GM23338 (cell line): ENCODE measurements around the gene ZDHHC18. TPM values are rescaled to one million over a fixed set of nuclear protein-coding genes. Genes with fewer than 3 reads are reported as not detected.

Experiments used
- ATAC-seq: fragments of 200-7000 bp; cut with Tn5 transposase; 3 replicates; pipeline ENCODE4 v1.9.1; 2020
- DNase-seq: peaks from one replicate; pipeline ENCODE4 v3.0.0-alpha.2; 2015; ENCODE audit warnings: low spot score
- H2AFZ ChIP-seq: fragments of 200-600 bp; sonication (generic); 2 replicates; pipeline ENCODE4 v1.8.0; 2016; ENCODE audit warnings: antibody characterized with exemption, mild to moderate bottlenecking, moderate library complexity
- H3F3A ChIP-seq: fragments of 200-600 bp; sonication (generic); replicated peaks from 2 replicates; pipeline ENCODE4 v1.8.0; 2017; ENCODE audit warnings: antibody characterized with exemption, mixed run types, low read depth
- H3K27ac ChIP-seq: fragments of 200-600 bp; sonication (generic); 2 replicates; pipeline ENCODE4 v1.6.1; 2016; ENCODE audit warnings: low read depth
- H3K27me3 ChIP-seq: fragments of 200-600 bp; sonication (generic); 2 replicates; pipeline ENCODE4 v1.8.0; 2016; ENCODE audit warnings: mild to moderate bottlenecking, mixed run types, moderate library complexity; ENCODE audit not compliant: insufficient read depth
- H3K36me3 ChIP-seq: fragments of 200-600 bp; sonication (generic); 2 replicates; pipeline ENCODE4 v1.8.0; 2016; ENCODE audit warnings: mild to moderate bottlenecking; ENCODE audit not compliant: insufficient read depth
- H3K4me1 ChIP-seq: fragments of 200-600 bp; sonication (generic); 2 replicates; pipeline ENCODE4 v1.8.0; 2016; ENCODE audit warnings: mild to moderate bottlenecking, moderate library complexity; ENCODE audit not compliant: insufficient read depth
- H3K4me2 ChIP-seq: fragments of 200-600 bp; sonication (generic); 2 replicates; pipeline ENCODE4 v1.7.1; 2017; ENCODE audit warnings: mixed run types
- H3K4me3 ChIP-seq: fragments of 200-600 bp; sonication (generic); 2 replicates; pipeline ENCODE4 v1.6.1; 2016; ENCODE audit warnings: mixed run types
- H3K79me2 ChIP-seq: fragments of 200-600 bp; sonication (generic); replicated peaks from 2 replicates; pipeline ENCODE4 v1.8.0; 2017; ENCODE audit warnings: mild to moderate bottlenecking; ENCODE audit not compliant: insufficient read depth
- H3K9me2 ChIP-seq: fragments of 200-600 bp; sonication (generic); 2 replicates; pipeline ENCODE4 v1.8.0; 2017; ENCODE audit not compliant: insufficient read depth
- H4K20me1 ChIP-seq: fragments of 200-600 bp; sonication (generic); replicated peaks from 2 replicates; pipeline ENCODE4 v1.8.0; 2017; ENCODE audit warnings: mild to moderate bottlenecking; ENCODE audit not compliant: insufficient read depth
- H3K27ac Mint-ChIP-seq: 2 replicates; pipeline ENCODE4 v1.8.0; 2020; ENCODE audit warnings: inconsistent platforms, mild to moderate bottlenecking, moderate library complexity, mixed read lengths
- H3K27me3 Mint-ChIP-seq: 3 replicates; pipeline ENCODE4 v1.8.0; 2022; ENCODE audit warnings: low read depth, mild to moderate bottlenecking, moderate library complexity, mixed read lengths, inconsistent platforms; ENCODE audit not compliant: insufficient read depth, poor library complexity
- H3K36me3 Mint-ChIP-seq: 3 replicates; pipeline ENCODE4 v1.8.0; 2021; ENCODE audit warnings: low read depth, mild to moderate bottlenecking, inconsistent platforms, moderate library complexity, mixed read lengths
- H3K4me1 Mint-ChIP-seq: 3 replicates; pipeline ENCODE4 v1.8.0; 2020; ENCODE audit warnings: mild to moderate bottlenecking, inconsistent platforms, mixed read lengths
- H3K4me3 Mint-ChIP-seq: 3 replicates; pipeline ENCODE4 v1.8.0; 2021; ENCODE audit warnings: moderate library complexity, mild to moderate bottlenecking, inconsistent platforms, mixed read lengths
- H3K9me3 Mint-ChIP-seq: 3 replicates; pipeline ENCODE4 v1.8.0; 2020; ENCODE audit warnings: moderate library complexity, mild to moderate bottlenecking, inconsistent platforms, mixed read lengths
- EZH2 ChIP-seq: fragments of 200-600 bp; sonication (generic); IDR thresholded peaks from one replicate; pipeline ENCODE4 v1.8.0; 2017; ENCODE audit warnings: antibody characterized with exemption, mild to moderate bottlenecking, low read depth; ENCODE audit not compliant: unreplicated experiment
- EZH2phosphoT487 ChIP-seq: fragments of 200-600 bp; sonication (generic); IDR thresholded peaks from one replicate; pipeline ENCODE4 v1.8.1; 2018; ENCODE audit warnings: antibody characterized with exemption; ENCODE audit not compliant: unreplicated experiment
- JUNB ChIP-seq: IDR thresholded peaks from one replicate; pipeline ENCODE4 v1.6.1; 2016; ENCODE audit warnings: antibody characterized with exemption; ENCODE audit not compliant: unreplicated experiment
- NANOG ChIP-seq: IDR thresholded peaks from 2 replicates; pipeline ENCODE4 v1.6.1; 2016; ENCODE audit warnings: antibody characterized with exemption, borderline replicate concordance
- POLR2AphosphoS5 ChIP-seq: IDR thresholded peaks from 2 replicates; pipeline ENCODE4 v1.6.1; 2016; ENCODE audit warnings: antibody characterized with exemption, low read depth
- STAT1 ChIP-seq: IDR thresholded peaks from one replicate; pipeline ENCODE4 v1.6.1; 2016; ENCODE audit warnings: antibody characterized with exemption; ENCODE audit not compliant: unreplicated experiment
- ZNF114 ChIP-seq: fragments of 250-450 bp; sonication (Bioruptor Pico); IDR thresholded peaks from 2 replicates; pipeline ENCODE4 v1.5.0; 2020; ENCODE audit warnings: mild to moderate bottlenecking, moderate library complexity
- ZNF331 ChIP-seq: fragments of 250-450 bp; sonication (Bioruptor Pico); IDR thresholded peaks from 2 replicates; pipeline ENCODE4 v1.5.0; 2020; ENCODE audit warnings: low read depth, mild to moderate bottlenecking, moderate library complexity
- polyA plus RNA-seq: library from polyadenylated mRNA; unstranded; fragments of >200 nt; fragmentation: Nextera tagmentation; extraction: Ambion mirVana; gene quantifications from 2 replicates; pipeline ENCODE4 v1.2.1, GENCODE V29; 2016
- total RNA-seq: library from RNA; depleted of rRNA; stranded (reverse); fragments of >200 nt; shearing (Covaris generic); gene quantifications from 2 replicates; pipeline ENCODE4 v1.2.3, GENCODE V29; 2014
- TF ChIP-seq, protein P1 (sequence below): IDR thresholded peaks from 2 replicates; pipeline ENCODE4 v1.6.1; 2016; ENCODE audit warnings: antibody characterized with exemption
- TF ChIP-seq, protein P2 (sequence below), 2 experiments: fragments of 200-600 bp in 1 of 2; sonication (generic) in 1 of 2; conservative IDR thresholded peaks; 2 replicates each; pipeline versions ENCODE4 v1.5.1 to v1.6.1; 2016 to 2017; ENCODE audit warnings: antibody characterized with exemption in 2 of 2, low read depth in 2 of 2, mild to moderate bottlenecking in 2 of 2, moderate library complexity in 1 of 2
- TF ChIP-seq, protein P3 (sequence below): IDR thresholded peaks from one replicate; pipeline ENCODE4 v1.6.1; 2018; ENCODE audit warnings: antibody characterized with exemption; ENCODE audit not compliant: unreplicated experiment
- TF ChIP-seq, protein P4 (sequence below): fragments of 250-450 bp; sonication (Bioruptor Pico); IDR thresholded peaks from 2 replicates; pipeline ENCODE4 v1.5.0; 2020; ENCODE audit warnings: mild to moderate bottlenecking, moderate library complexity

Gene ZDHHC18
- total and polyA plus RNA-seq, 2 experiments from 2014 or later = 6.3 to 26.8 TPM

DNA sequence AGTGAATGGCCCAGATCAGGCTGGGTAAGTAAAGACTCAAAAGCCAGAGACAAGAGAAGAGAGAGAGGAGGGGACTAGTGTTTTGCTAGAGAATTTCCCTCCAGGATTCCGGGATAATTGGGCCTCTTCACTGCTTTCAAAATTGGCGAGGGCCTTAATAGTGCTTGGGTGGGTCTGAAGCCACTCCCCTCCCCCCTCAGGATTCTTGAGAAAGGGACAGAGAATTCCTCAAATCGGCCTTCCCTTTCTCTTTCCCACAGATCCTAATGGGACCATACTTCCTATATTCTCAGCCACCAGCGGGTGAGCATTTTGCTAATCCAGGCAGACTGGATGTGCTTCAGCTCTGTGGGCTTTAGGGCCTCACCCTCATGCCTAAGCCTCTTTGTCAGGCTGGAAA lies 48.4 kb downstream of the ZDHHC18 start (continued):
- TF ChIP-seq, protein P1, sequence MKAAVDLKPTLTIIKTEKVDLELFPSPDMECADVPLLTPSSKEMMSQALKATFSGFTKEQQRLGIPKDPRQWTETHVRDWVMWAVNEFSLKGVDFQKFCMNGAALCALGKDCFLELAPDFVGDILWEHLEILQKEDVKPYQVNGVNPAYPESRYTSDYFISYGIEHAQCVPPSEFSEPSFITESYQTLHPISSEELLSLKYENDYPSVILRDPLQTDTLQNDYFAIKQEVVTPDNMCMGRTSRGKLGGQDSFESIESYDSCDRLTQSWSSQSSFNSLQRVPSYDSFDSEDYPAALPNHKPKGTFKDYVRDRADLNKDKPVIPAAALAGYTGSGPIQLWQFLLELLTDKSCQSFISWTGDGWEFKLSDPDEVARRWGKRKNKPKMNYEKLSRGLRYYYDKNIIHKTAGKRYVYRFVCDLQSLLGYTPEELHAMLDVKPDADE = no peak
- TF ChIP-seq NANOG = no peak

DNA sequence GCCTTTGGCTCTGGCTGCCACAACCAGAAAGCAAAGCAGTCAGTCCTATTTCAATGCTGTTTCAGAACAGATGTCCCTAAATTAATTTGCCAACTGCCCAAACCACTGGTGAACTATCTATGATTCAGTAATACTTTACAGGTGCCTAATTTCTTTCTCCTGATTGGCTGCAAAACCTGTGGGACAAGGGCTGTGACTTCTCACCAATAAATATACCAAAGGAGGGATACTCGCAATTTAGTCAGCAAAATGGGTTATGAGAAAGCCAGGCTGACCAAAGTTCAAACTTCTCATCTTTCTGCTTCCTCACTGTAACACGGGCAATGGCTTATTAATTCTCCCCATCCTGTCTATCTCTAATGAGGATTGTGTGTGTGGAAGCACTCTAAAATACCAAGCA lies 50.8 kb downstream of the ZDHHC18 start:
- Histone ChIP-seq H3K4me3 (no peak overlapping the region), H3K4me2 (no peak overlapping the region), H3K27ac (no peak overlapping the region), H3K4me1 (peaks cover 4% of the 10 kb centered on the region; the same call in 1 of the 2 replicates), H3K36me3 (peaks cover 10% of the 10 kb centered on the region), H3K27me3 (no peaks in the 10 kb centered on the region), H2AFZ (no peak overlapping the region), H4K20me1 (no peaks in the 10 kb centered on the region; the same call in none of the 2 replicates), H3F3A (peaks cover 12% of the 10 kb centered on the region; the same call in 1 of the 2 replicates), H3K79me2 (no peaks in the 10 kb centered on the region), H3K9me2 (no peaks in the 10 kb centered on the region)
- peaks cover 2% of the 10 kb centered on the region; the same call in 1 of the 3 replicates for H3K4me1 Mint-ChIP-seq
- H3K27me3 Mint-ChIP-seq = peaks cover 2% of the 10 kb centered on the region
- DNase-seq = no peak
- no peaks in the 10 kb centered on the region for H3K9me3 Mint-ChIP-seq
- ATAC-seq = no peak
- H3K36me3 Mint-ChIP-seq = peaks cover 21% of the 10 kb centered on the region; the same call in 2 of the 3 replicates
- no peak overlapping the region for H3K4me3 Mint-ChIP-seq
- H3K27ac Mint-ChIP-seq = no peak overlapping the region
- TF ChIP-seq EZH2phosphoT487 (no peak), ZNF331 (CRISPR knock-in tag) (no peak), STAT1 (no peak), ZNF114 (no peak), POLR2AphosphoS5 (no peak), EZH2 (no peak), JUNB (no peak)
- TF ChIP-seq, protein P1 = no peak
- TF ChIP-seq, protein P2, sequence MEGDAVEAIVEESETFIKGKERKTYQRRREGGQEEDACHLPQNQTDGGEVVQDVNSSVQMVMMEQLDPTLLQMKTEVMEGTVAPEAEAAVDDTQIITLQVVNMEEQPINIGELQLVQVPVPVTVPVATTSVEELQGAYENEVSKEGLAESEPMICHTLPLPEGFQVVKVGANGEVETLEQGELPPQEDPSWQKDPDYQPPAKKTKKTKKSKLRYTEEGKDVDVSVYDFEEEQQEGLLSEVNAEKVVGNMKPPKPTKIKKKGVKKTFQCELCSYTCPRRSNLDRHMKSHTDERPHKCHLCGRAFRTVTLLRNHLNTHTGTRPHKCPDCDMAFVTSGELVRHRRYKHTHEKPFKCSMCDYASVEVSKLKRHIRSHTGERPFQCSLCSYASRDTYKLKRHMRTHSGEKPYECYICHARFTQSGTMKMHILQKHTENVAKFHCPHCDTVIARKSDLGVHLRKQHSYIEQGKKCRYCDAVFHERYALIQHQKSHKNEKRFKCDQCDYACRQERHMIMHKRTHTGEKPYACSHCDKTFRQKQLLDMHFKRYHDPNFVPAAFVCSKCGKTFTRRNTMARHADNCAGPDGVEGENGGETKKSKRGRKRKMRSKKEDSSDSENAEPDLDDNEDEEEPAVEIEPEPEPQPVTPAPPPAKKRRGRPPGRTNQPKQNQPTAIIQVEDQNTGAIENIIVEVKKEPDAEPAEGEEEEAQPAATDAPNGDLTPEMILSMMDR (conservative IDR thresholded peaks at IDR 0.05; ENCODE audit: low read depth in 2 of 2) = no peak
- TF ChIP-seq, protein P3, sequence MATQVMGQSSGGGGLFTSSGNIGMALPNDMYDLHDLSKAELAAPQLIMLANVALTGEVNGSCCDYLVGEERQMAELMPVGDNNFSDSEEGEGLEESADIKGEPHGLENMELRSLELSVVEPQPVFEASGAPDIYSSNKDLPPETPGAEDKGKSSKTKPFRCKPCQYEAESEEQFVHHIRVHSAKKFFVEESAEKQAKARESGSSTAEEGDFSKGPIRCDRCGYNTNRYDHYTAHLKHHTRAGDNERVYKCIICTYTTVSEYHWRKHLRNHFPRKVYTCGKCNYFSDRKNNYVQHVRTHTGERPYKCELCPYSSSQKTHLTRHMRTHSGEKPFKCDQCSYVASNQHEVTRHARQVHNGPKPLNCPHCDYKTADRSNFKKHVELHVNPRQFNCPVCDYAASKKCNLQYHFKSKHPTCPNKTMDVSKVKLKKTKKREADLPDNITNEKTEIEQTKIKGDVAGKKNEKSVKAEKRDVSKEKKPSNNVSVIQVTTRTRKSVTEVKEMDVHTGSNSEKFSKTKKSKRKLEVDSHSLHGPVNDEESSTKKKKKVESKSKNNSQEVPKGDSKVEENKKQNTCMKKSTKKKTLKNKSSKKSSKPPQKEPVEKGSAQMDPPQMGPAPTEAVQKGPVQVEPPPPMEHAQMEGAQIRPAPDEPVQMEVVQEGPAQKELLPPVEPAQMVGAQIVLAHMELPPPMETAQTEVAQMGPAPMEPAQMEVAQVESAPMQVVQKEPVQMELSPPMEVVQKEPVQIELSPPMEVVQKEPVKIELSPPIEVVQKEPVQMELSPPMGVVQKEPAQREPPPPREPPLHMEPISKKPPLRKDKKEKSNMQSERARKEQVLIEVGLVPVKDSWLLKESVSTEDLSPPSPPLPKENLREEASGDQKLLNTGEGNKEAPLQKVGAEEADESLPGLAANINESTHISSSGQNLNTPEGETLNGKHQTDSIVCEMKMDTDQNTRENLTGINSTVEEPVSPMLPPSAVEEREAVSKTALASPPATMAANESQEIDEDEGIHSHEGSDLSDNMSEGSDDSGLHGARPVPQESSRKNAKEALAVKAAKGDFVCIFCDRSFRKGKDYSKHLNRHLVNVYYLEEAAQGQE = no peak
- TF ChIP-seq, protein P4, sequence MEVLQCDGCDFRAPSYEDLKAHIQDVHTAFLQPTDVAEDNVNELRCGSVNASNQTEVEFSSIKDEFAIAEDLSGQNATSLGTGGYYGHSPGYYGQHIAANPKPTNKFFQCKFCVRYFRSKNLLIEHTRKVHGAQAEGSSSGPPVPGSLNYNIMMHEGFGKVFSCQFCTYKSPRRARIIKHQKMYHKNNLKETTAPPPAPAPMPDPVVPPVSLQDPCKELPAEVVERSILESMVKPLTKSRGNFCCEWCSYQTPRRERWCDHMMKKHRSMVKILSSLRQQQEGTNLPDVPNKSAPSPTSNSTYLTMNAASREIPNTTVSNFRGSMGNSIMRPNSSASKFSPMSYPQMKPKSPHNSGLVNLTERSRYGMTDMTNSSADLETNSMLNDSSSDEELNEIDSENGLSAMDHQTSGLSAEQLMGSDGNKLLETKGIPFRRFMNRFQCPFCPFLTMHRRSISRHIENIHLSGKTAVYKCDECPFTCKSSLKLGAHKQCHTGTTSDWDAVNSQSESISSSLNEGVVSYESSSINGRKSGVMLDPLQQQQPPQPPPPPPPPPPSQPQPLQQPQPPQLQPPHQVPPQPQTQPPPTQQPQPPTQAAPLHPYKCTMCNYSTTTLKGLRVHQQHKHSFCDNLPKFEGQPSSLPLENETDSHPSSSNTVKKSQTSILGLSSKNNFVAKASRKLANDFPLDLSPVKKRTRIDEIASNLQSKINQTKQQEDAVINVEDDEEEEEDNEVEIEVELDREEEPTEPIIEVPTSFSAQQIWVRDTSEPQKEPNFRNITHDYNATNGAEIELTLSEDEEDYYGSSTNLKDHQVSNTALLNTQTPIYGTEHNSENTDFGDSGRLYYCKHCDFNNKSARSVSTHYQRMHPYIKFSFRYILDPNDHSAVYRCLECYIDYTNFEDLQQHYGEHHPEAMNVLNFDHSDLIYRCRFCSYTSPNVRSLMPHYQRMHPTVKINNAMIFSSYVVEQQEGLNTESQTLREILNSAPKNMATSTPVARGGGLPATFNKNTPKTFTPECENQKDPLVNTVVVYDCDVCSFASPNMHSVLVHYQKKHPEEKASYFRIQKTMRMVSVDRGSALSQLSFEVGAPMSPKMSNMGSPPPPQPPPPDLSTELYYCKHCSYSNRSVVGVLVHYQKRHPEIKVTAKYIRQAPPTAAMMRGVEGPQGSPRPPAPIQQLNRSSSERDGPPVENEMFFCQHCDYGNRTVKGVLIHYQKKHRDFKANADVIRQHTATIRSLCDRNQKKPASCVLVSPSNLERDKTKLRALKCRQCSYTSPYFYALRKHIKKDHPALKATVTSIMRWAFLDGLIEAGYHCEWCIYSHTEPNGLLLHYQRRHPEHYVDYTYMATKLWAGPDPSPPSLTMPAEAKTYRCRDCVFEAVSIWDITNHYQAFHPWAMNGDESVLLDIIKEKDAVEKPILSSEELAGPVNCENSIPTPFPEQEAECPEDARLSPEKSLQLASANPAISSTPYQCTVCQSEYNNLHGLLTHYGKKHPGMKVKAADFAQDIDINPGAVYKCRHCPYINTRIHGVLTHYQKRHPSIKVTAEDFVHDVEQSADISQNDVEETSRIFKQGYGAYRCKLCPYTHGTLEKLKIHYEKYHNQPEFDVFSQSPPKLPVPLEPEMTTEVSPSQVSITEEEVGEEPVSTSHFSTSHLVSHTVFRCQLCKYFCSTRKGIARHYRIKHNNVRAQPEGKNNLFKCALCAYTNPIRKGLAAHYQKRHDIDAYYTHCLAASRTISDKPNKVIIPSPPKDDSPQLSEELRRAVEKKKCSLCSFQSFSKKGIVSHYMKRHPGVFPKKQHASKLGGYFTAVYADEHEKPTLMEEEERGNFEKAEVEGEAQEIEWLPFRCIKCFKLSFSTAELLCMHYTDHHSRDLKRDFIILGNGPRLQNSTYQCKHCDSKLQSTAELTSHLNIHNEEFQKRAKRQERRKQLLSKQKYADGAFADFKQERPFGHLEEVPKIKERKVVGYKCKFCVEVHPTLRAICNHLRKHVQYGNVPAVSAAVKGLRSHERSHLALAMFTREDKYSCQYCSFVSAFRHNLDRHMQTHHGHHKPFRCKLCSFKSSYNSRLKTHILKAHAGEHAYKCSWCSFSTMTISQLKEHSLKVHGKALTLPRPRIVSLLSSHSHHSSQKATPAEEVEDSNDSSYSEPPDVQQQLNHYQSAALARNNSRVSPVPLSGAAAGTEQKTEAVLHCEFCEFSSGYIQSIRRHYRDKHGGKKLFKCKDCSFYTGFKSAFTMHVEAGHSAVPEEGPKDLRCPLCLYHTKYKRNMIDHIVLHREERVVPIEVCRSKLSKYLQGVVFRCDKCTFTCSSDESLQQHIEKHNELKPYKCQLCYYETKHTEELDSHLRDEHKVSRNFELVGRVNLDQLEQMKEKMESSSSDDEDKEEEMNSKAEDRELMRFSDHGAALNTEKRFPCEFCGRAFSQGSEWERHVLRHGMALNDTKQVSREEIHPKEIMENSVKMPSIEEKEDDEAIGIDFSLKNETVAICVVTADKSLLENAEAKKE = no peak
